HG03565 (cell line): ENCODE data around the gene LAMB2.

Experiments
- ATAC-seq: cut with Tn5 transposase; IDR thresholded peaks from one replicate; pipeline ENCODE4 v1.9.1; 2021; ENCODE audit warnings: mild to moderate bottlenecking, moderate library complexity; ENCODE audit not compliant: unreplicated experiment

LAMB2 gene

GRCh38 chr3:49122022-49122421, 10.8 kb downstream of the LAMB2 start:
- no peak for ATAC-seq

DNA sequence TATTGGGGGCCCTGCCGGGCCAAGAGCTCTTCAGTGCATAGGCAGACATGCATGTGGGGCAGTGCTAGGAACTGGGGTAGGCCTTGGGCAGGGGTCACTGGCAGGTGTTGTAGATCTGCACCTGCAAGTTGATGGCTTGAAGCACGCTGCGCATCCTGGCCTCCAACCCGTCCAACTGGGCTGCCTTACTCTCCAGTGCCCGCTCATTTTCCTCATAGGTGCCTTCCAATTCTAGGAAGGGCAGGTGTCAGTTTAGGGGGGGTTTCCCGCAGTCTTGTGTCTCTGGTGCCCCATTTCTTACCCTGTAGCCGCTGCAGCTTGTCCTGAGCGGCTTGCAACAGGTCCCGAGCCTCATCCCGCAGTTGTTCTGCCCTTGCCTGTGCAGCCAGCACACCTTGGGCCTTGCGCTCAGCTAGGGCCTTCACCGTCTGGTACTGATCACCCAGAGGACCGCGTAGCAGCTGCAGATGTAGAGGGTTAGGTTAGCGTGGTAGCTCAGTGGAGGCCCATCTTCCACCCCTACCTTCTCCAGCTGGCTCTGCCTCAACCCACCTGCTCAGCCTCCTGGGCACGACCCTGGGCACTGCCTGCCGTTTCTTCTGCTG, 11.6 kb downstream of the LAMB2 start:
- no peak for ATAC-seq

DNA sequence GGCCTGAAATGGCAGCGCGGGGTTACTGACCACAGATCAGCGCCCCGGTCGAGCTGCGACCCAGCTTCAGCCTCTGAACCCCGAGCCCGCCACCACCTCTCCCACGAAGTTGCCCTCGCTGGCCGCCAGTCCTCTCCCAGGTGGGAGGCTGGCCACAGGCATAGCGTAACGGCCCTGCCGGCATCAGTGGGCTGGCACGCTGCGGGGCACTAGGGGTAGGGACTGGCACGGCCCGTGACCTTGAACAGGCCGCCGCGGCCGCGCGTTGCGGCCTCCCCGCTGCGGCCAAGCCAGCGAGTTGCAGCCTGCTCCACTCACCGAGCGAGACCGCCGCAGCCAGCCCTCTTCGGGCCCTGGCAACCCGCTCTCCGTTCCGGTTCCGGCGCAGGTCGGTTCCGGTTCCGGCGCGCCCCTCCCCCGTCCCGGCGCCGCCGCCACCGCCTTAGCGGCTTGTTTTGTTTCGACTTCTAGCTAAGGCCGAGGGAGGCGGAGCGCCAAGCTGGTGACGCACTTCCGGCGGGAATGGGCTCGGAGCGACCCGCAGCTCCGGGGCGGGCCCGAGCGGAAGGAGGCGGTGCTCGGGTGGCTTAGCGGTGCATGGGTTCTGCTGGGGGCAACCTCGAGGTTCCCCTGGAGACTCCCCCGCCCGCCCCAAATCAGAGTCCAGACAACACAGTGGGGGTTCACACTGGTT, 12.3 kb downstream of the LAMB2 start, which contains the start of gene USP19:
TSS of gene USP19 (minus strand) at position 386 of the 694 bp plus-strand sequence. CDS start 1,678 bp downstream, outside the sequence.
- ATAC-seq: peak; percentile 73

- ATAC-seq: no peak
These were observed 12.8 kb downstream of the LAMB2 start for GRCh38 chr3:49120096-49120437.

GRCh38 chr3:49119439-49119838, 13.4 kb downstream of the LAMB2 start:
- no peak for ATAC-seq

GRCh38 chr3:49119036-49119435, 13.8 kb downstream of the LAMB2 start:
- ATAC-seq: no peak

DNA sequence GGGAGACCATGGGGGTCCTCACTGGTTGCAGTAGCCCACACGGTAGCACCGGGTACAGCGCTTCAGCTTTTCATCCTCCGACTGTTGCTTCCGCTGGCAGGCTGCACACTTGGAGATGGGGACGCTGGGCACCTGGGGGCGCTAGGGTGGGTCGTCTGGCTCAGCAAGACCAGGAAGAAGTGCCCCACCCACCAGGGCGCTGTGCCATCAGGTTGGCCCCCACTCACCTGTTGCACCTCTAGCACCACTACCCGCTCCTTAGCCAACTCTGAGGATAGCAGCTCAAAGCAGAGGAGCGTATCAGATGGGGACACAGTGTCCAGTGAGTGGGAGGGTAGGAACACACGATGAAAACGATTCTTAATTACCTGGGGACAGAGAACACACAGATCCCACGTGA, 20.6 kb downstream of the LAMB2 start:
- ATAC-seq: no peak

DNA sequence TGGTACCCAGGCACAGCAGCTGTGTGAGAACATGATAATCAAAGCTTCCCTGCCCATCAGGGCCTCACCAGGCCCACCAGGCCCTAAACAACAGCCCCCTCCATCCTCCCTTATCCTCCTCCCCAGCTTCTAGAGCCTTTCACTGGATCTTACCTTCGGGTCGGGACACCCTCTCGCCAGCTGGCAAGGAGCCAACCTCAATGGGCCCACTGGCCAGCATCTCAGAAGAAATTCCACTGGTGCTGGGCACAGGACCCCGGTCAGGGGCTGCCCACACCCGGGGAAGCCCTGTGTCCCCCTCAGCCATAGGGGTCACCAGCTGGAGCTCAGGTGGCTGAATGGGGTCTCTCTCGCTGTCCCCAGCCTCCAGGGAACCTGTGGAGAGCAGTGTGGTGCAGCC, 21.5 kb downstream of the LAMB2 start:
- ATAC-seq: no peak

DNA sequence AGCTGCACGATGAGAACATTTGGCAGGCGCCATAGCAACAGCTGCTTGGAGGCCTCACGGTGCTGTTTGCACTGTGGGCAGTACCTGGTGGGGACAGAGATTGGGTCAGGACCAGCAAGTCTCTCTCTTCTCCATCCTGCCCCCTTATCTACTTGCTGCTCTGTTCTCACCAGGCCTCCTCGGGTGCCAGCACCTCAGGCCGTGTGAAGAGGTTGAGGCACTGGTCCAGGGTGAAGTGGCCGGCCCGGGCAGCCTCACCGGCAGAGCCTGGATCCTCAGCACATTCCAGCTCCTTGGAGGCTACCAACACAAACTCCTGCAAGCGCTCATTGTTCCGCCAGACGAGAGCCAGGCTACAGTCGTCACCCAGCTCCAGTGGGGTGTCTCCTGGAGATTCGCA, 22.1 kb downstream of the LAMB2 start:
- ATAC-seq: no peak

DNA sequence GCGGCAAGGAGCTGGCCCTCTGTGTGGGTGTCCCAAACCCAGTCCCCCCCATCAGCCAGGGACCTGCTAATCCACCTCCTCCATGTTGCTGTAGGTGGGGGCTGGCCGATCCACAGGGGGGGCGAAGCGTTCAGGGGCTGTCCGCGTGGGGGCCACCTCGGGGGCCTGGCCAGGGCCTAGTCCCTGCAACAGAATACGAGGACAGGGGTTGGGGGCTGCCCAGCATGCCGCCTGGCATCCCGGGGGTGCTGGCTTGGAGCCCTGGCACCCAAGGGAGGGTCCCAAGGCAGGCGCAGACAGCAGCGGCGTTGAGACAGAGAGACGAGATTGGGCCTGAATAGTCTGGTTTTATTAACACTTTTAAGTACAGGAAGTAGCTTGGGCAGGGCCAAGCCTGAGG, 24.5 kb downstream of the LAMB2 start:
- ATAC-seq: no peak

GRCh38 chr3:49104427-49105291, 28.2 kb downstream of the LAMB2 start, which contains the start of gene QARS1:
Gene QARS1, minus strand, starts transcription at chr3:49104757. Its CDS starts 24 bp downstream, at chr3:49104733.
- peak; percentile 67 for ATAC-seq

DNA sequence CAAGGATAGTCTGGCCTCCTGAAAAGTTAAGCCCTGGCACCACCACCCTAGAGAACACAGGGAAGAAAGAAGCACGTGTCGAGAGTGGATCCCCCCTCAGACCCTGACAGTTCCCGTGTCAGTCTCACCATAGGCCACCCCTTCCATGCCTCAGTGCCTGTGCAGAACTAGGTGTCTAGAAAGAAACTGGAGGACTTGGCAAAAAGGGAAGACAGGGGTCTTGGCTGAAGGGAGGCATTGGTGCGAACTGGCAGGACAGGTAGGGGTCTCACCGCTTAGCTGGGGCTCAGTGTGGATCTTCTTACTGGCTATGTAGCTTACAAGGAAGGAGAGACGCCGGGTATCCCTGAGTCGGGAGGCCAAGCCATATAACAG, 28.8 kb downstream of the LAMB2 start:
- ATAC-seq: no peak

DNA sequence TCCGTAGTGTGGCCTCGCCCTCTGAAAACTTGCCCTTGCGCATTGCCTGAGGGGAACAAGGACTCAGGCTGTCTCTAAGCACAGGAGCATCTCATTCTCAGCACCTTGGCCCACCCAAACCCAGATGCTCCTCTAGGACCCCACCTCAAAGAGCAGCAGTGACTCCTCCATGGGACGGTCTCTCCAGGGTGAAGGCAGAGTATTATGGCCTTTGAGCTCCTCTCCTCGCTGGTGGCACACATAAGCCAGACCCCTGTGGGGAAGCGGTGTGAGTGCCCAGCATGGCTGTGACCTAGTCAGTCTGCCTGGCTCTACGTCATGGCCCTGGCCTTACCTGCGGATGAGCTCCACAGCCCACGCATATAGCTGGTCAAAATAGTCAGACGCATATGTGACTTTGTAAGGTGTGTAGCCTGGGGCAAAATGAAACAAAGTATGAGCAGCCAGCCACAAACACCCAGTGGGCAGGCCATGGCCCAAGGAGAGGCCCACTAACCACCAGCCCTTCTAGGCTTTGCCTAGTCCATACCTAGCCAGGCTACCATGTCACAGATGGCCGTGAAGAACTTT, 32.7 kb downstream of the LAMB2 start:
- ATAC-seq: no peak

- no peak for ATAC-seq
These were observed 33.8 kb downstream of the LAMB2 start for GRCh38 chr3:49098910-49099630.

DNA sequence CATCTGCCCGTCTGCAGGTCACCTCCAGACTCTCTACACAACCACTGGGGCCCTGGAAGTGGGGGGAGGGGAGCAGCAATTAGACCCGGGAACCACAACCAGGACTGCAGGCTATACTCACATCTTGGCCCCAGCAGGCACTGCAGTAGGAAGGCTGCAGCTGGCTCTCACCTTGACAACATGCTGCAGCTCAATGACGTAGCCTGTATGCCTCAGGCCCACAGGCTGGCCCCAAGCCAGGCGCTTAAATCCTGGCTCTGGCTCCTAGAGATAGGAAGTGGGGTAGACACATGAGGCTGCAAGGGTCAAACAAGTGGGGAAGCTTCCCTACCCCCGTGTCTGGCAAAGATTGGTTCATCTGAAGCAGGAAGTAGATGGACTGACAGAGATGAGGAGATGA, 34.4 kb downstream of the LAMB2 start:
- ATAC-seq: no peak

DNA sequence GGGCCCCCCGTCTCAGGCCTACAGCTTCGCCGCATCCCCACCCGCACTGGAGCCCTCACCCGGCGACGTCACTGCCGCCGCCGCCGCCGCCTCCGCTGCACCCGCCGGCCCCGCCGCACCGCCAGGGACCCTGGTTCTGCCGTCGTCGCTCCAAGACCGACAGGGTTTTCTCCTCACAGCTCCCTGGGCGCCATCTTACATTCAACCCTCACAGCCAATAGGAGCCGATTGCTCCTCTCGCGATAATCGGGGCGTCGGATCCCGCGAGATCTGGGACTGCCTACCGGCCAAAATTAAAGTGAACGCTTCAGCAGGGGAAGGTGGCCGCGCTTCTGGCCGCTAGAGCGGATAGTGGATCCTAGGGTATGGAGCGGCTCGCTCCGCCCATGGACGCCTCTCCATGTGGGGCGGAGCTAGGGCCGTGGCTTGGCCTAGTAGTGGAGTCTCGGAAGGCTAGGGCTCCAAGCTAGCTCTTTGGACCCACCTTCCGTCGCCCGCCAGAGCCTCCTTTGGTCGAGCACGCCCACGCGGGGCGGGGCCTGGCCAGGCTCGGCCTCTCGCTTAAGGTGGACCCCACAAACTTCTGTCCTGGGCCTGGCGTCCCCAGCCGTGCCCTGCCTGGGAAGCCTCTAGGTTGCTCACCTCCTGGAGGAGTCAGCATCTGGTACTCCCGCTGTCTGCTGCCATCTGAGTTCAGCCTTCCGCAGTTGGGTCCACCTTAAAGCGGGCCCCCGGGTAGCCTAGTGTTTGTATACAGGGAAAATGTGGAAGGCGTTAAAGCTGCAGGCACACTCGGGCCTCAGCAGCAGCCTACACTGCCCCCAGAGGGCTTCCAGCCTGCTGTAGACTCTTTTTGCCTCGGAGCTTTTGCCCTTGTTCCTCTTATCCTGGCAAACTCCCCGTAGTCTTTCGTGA, 38.7 kb downstream of the LAMB2 start, which contains the start of gene QRICH1:
TSS of gene QRICH1 (minus strand) at position 219 of the 915 bp plus-strand sequence. CDS start 17,054 bp downstream, outside the sequence.
- ATAC-seq: peak; percentile 73

DNA sequence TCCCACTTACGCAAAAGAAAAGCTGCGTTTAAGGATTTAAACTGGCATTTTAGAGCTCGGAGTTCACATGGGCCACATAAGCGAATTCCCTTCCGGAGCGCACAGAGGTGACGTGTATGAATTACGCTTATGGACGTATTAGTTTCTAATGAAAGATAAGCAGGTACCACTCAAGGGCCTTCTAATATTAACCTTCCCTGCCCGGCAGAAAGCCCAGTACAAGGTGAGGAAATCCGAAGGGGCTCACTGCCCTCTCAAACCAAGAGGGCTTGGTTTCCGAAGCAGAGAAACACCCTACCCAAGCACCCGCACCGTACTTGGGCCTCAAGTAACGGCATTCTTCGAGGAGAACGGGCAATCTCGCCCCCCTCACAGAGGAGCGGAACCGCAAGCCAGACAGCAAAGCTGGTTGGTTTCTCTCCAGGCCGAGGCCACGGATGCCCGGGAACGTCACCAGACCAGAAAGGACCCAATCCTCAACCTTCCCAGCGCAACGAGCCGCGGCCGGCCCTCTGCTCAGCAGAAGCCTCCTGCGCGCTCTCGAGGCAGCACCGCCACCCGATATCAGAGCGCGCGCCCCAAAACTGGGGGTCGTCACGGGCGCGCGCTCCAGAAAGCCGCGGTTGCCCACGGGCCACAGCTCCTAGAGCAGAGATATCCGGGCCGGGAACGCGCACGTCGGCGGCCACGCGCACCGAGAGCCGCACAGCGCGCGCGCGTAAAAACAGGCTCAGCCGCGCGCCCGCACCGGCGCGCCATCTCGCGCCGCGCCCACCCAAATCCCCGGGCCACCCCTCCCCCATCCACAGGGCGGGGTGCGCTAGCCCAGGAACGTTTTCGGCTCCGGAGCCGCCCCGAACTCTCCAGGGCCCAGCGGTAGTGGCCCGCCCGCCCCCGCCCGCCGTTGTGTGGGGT, 39.7 kb downstream of the LAMB2 start:
- ATAC-seq: peak; percentile 31

DNA sequence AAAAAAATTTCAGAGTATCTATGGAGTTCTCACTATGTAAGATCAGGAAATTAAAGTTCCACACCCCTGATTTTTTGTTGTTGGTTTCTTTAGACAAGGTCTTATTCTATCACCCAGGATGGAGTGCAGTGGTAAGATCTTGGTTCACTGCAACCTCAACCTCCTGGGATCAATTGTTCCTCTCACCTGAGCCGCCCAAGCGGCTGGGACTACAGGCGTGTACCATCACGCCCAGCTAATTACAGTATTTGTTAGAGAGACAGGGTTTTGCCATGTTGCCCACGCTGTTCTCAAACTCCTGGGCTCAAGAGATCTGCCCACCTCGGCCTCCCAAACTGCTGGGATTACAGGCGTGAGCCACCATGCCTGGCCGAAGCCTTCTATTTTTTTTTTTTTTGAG, 51.4 kb downstream of the LAMB2 start:
- no peak for ATAC-seq

GRCh38 chr3:49079270-49079669, 53.6 kb downstream of the LAMB2 start:
- no peak for ATAC-seq
